Adrenal gland (tissue), 5 donors: Measurements from ENCODE around the gene CACNA1D.

ENCODE experiments used
- CTCF ChIP-seq, 6 experiments: fragments of 450-650 bp in 4 of 6; fragments of 200-600 bp in 2 of 6; sonication (generic) in 1 of 6; IDR thresholded peaks; 1 replicate in 5 of 6; 2 replicates in 1 of 6; pipeline versions ENCODE4 v1.5.1 to v1.8.0; 2016 to 2021; ENCODE audit warnings: antibody characterized with exemption in 6 of 6, mild to moderate bottlenecking in 2 of 6, moderate library complexity in 1 of 6
- POLR2A ChIP-seq, 2 donors: fragments of 450-650 bp; IDR thresholded peaks; one replicate each; pipeline ENCODE4 v1.6.1; 2017; ENCODE audit warnings: antibody characterized with exemption in 2 of 2, mild to moderate bottlenecking in 2 of 2, moderate library complexity in 1 of 2
- donor health status: DM: no; HTN: no; CAD: no.

DNA sequence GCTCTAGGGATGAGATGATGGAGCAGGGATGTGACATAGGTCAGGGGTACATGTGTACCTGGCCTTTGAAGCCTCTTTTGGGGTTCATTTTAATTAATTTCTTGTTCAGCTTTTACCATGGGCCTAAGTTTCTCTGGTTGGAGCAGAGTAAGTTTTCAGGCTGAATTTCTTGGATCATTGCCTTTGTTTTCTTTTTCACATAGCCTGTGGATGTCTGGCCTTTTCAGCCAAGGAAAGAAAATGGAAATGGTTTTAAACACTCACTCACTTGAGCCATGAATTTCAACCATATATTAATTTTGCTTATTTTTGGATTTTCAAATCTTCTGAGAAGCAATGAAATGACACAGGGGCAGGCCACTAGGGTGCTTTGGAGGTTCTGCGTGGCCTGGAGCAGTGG is 30.2 kb downstream of the CACNA1D start:
- TF ChIP-seq POLR2A (IDR thresholded peaks at IDR 0.05) (no peak), CTCF (IDR thresholded peaks at IDR 0.05) (no peak)
